ENCODE measurements around the gene KRT2. TPM values are rescaled to one million over a fixed set of nuclear protein-coding genes. Genes with fewer than 3 reads are reported as not detected.

Gene KRT2
- total RNA-seq, 1 experiment from 2014 or later, result not detected

DNA sequence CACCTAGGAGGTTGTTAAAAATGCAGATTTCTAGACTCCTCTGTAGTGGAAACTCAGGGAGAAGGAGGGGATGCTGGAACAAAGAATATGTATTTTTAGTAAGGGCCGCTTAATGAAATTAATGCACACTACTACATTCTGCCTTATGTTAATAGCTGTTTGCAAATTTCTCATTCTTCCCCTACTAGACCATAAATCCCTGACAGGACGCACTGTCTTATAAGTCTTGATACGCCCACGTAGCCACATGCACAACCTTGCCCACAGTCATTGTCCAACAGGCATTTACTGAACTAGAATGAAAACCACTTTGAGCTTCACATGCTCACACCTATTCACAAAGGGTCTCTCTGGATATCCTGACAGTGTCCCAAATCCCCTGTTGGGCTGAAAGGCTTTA, 10.5 kb downstream of the KRT2 start:
- no peak for DNase-seq (ENCODE audit: low read depth)

DNA sequence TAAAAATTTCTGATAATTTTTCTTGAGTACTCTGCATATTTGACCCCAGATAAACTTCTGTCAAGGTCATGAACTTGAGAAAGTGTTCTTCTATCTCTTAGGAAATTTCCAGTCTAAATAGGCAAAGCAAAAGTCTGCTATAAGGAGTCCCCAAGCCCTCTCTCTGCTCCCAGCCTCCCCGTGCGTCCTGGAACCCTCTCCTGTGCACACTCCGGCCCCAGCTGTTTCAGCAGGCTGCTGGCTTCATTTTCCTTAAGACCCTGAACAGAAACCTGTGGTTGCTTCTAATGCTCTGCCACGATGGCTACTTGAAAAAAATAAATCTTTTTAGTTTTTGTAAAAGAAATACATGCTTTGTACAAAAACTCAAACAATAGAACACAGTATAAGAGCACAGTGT, 14.7 kb downstream of the KRT2 start:
- no peak for DNase-seq (ENCODE audit: low read depth)

DNA sequence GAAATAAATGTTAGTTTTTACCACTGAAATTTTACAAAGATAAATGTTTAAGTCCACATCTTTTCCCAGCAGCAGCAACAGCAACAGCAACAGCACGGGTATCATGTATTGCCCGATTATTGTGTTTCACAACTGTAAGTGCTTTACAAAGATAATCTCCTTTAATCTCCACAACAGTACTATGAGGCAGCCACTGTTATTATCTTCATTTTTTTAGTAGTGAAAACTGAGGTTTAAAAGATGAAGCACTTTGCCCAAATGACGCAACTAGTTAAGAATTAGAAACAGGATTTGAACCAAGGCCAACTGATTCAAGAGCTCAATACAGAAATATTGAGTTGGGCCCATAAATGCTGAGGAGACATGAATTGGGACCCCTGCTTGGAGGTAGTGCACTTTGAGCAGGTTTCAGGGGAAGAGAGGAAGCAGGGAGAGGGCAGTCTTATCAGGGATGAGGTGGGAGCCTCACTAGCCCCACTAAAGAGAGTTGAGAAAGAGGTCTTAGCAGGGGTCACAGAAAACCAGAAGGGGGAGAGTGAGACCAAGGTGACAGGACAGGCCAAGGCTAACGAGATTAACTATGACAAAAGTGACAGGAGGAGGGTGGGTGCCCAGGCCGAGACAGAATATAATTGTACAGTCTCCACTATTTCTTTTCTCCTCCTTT, 15.3 kb downstream of the KRT2 start:
- no peak for DNase-seq (ENCODE audit: low read depth)

DNA sequence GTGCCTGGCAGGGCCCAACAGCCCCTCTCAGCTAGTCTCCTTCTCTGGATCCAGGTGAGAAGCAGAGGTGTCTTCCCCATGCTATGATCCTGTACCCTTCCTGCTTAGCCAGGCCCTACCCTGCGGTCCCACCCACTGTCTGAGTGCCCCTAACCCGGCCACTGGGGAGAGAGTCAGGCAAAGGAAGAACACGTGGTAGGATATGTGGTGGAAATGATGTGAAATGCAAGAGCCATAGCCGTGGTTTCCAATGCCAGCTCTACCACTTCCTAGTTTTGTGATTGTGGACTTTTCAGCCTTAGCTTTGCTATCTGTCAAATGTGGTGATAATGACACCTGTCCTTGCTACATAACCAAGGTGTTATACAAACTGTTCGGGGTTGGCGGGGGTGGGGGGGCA, 15.8 kb downstream of the KRT2 start:
- no peak for DNase-seq (ENCODE audit: low read depth)

DNA sequence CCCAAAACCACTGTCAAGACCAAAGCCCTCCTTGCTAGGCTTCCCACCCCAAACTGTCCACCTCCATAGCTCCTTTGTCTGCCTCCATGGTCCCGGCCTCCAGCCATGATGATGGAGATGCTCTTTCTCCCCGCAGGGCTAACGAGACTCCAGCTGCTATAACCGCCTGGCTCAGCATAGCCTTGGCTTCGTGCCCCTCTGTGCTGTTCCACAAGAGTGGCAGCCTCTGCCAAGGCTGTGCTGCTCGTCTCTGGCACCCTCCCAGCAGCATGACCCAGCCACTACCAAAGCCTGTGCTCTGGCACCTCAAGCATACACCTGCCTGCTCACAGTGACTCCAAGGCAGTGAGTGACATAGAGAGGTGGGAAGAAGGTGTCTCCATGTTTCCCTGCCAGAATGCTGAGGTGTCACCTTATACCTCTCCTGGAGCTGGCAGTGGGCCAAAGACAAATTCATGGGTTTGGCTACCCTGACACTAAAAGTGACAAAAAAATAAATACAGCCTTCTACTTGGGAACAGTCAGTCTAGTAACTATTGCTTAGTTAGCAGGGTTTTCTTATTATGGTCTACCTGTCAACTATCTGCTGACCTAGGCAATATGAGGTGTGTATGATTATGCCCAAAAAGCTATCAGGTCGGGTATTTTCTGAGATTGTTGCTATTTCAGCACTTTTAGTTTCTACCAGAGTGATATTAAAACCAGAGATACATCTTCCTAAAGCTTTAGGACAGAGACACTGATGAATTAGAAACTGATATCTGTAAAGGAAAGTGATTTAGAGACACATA, 17.6 kb downstream of the KRT2 start:
- no peak for DNase-seq (ENCODE audit: low read depth)

DNA sequence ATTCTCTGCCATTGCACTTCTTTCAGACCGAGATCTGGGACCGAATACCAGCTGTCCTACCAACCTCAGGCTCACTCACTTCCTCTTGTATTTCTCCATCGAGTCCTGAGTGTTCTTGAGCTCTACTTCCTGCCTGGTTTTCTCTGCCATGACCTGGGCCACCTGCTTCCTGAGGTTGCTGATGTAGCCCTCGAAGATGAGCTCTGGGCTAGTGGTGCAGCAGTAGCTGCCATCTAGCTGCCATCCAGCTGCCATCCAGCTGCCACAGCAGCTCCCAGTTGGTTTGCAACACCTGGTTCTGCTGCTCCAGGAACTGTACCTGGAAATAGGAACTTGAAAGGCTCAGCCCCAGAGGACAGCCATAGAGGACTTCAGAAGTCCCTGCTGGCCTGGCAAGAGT, 18.6 kb downstream of the KRT2 start:
- DNase-seq (ENCODE audit: low read depth), result no peak

DNA sequence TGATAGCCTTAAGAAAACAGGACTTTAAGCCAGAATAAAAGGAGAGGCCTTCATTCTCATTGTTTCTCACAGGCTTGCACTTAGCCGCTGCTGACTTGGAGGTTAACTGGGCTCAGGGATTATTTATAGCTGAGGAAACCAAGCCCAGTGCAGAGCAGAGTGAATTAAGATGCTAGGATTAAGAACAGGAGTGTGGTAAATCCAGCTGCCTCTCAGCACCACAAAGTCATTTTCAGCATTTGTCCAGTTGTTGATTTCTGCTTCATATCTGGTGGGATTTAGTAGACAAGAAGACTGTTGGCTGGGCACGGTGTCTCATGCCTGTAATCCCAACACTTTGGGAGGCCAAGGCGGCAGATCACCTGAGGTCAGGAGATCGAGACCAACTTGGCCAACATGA, 19.4 kb downstream of the KRT2 start:
- no peak for DNase-seq (ENCODE audit: low read depth)

DNA sequence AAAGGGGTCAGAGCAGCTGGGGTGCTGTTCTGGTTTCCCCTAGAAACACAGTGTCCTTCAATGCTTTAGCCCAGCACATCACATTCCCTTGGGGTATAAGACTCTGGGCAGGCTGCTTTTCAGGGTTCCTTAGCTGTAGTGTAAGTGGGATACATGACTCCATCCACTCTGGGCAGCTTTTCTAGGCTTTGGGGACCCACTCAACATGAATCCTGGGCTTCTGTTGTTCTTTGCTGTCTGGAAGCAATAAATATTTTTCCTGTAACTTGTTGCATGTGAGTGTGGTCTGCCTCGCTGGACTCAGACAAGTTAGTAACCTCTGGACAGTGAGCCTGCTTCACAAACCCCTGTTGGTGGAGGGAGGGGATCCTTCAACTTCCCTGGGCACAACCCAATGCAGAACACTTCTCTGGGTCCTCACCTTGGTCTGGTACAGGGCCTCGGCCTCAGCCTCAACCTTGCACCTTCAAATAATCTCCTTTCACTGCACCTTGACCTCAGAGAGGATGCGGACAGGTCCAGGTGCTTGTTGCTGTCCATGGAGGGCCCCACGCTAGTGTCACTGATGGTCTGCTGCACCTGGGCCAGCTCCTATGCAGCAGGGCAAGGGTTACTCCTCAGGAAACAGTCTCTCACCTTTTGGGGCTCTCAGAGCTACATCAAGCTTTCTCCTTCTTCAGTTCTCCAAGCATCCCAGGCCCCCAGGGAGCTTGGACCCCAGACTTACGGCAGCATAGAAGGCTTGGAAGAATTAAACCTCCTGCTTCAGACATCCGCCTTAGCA, 20.1 kb downstream of the KRT2 start:
- no peak for DNase-seq (ENCODE audit: low read depth)

DNA sequence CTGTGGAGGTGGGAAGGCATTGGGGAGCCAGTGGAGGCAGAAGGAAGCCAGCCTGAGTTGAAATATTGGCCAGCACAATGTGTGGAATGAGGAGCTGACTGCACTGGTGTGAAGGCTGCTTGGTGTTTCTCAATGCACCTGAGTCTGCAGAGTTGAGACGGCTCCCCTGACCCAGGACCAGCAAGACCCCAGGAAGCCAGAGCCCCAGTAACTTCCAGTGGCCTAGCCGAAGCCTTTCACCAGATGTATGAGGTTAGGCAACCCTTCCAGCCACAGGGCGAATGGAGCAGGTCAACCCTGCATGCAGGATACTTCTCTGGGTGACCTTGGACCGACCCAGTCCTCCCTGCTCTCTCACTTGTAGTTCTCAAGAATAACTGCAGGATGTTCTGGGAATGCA, 20.7 kb downstream of the KRT2 start:
- no peak for DNase-seq (ENCODE audit: low read depth)

DNA sequence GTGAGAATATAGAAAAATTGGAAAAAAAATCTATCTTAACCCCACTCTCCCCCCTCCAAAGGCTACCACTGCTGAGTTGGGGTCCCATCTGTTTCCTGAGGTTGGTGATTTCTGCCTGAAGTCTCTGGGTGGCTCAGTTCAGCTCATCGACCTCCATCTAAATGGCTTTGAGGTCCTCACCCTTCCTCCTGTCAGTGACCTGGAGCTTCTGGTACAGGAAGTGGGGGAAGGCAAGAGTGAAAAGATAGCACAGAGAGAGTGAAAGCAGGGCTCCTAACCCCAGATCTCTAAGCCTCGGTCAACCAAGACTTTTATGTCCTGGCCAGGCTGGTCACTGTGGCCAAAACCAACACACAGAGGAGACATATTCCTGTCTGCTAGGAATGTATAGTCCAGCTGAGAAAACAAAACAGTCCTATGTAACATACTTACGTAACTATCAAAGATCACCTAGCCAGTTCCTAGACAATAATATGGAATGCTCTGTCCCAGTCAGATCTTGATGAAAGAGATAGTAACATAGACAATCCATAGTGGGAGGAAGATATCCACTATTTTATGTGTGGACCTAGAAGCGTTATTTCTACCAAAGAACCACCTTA, 21.3 kb downstream of the KRT2 start:
- DNase-seq (ENCODE audit: low read depth), result no peak

DNA sequence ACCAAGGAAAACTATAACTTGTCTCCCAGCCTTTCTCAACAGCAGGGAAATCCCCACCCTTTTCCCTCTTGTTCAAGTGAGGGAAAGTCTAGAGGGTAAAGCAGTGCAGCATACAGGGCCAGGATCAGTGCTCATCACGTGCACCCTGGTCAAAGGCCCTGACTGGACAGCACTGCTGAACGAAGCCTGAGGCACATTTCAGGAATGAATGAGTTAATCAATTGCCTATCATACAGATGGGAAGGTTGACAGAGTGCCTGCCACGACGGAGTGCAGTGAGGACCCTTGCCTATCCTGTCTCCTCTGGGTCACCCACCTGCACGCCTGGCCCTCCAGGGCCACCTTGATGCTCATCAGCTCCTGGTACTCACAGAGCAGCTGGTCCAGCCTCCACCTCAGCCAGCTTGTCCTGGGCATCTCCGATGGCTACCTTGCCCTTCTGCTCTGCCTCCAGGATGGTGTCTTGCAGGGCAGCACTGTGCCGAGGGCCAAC, 22.0 kb downstream of the KRT2 start:
- DNase-seq (ENCODE audit: low read depth), result no peak

DNA sequence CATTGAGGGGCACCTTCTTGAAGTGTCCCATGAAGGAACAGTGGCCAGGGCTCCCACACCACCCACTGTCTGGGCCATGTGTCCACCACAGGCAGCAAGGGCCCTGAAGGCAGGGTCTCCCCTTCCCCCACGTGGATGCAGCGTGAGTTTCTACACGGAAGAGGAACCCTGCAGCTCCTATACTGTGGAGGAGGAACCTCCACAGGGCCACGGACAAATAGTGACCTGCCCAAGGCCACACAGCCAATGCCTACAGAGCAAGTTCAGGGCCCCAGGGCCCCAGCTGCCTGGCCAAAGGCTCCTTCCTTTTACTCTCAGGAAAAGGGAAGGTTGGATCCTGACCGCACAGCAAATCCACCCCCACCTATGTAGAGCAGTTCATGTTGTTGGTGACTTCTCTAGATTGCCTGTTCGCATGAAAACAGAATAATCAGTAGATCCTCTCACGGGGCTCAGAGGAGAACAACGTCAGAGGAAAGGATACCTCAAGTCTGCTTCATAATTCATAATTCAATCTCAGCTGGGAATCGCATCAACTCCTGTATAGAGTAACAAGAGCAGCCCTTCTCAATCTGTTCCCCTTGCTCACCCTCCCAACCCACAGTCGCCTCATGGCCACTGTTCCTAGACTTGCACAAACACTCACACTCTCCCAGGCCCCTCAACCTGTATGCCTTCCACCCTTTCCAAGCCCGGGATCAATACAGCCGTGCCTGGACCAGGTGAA, 22.6 kb downstream of the KRT2 start:
- no peak for DNase-seq (ENCODE audit: low read depth)

DNA sequence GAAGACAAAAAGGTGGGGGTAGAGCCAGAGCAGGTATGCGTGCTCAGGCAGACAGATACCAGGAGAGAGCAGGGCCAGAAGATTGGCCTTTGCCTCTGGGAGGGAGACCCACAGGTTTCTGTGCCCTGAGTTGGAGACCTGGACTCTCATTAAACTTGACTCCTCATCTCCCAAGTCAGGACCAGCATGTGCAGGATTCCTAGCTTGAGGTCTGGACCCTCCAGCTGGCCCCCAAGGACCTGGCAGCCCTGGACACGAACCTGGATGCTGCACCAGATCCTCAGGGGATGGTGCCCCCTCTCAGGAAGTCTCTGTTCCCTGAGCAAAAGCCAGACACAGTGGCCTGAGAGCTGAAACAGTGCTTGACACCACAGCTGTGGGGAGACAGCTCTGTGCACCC, 23.2 kb downstream of the KRT2 start:
- no peak for DNase-seq (ENCODE audit: low read depth)

DNA sequence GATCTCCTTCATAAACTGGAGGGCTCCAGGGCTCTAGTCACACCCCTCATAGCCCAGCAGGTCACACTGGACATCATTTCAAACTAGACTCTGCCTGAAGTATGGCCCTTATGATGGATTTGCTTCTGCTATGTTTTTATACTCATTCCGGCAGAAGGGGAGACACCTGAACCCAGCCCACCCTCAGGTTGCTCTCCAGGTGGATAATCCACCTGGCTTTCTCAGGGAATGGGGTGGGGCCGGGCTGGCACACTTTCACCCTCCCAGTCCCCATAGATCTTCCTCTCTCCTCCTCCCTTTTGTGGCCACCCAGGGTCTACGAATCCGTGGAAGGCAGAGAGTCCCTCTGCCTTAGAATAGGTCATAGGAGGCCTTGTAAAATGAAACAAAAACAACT, 23.9 kb downstream of the KRT2 start:
- DNase-seq (ENCODE audit: low read depth), result no peak

DNA sequence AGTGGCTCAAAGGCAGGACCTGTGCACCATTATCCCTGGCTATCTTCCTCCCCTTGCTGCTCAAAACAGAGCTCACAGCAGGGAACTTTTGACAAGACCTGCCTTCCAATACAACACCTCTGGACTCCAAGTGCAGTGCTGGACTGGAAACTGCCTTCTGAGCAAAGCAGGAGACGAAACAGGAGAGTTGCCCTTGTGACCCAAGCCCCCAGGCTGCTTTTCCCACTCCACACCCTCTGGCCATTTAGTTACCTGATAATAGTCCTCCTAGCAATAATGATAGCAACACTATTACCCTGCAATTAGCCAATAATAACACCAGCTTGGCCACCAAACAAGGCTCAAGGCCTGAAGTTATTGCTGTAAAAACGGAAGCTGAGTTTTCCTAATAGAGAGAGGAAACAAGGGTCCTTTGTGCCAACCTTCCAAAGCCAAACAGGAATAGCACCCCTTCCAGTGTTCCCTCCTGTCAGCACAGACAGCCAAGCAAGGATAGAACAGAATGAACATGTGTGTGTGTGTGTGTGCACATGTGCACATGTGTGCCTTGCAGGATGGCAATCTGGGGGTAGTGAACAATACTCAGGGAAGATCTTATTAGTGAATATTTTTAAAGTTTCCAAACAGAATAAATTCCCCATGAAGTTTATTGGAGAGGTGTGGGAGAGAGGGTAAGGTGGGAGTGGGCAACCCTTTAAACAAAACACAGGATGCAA, 24.5 kb downstream of the KRT2 start:
- DNase-seq (ENCODE audit: low read depth), result no peak

DNA sequence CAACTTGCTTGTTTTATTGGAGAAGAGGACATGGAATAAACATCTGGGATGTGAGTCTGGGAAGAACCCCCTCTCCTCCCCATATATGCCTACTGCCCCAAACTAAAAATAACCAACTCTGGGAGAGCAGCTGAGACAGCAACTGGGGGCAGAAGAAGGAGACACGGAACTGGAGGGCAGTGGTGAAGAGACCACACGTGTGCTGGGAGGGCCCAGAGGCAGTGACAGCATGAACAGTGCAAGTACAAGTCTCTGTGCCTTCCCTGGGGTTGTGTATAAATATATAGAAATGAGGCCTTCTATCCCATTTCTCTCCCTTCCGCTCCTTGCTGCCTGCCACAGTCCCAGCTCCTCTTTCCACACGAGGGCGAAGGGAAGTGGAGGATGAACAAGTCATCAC, 29.7 kb downstream of the KRT2 start:
- no peak for DNase-seq (ENCODE audit: low read depth)

DNA sequence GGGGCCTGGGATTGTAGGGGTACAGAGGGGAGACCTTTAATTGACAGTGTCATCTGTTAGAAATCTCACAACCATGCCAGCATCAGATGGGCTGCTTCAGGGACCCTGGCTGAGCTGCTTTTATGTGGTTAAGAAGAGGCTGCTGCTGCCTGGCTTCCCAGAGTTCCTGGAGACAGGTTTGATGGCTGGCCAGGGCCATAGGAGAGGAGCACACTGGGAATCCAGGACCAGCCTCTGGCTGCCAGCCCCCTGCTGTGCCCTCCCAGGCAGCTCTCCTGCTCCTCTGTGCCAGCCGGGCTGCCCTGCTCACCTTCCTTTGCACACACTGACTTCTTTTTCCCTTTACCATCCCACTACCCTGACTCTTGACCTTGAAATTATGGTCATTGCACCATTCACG, 33.1 kb downstream of the KRT2 start:
- DNase-seq (ENCODE audit: low read depth), result no peak

DNA sequence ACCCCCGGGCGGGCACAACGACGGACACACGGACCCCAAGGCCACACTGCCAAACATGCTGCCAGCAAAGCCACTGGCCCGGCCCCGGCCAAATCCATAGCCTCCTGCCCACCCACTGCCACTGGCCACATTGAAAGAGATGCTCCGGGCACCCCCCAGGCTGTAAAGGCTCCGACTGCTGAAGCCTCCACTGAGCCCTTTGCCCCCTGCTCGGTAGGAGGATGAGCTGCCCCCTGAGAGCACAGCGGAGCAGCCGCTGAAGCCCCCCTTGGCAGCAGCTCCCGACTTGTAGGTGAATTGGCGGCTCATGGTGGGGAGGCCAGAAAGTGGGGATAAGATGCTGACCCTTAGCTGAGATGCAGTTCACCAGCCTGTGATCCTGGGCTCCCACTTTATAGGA, 33.8 kb downstream of the KRT2 start, which contains the start of gene KRT73:
KRT73 (minus strand) TSS at position 344 of the 400 bp plus-strand sequence; CDS start at position 309, 35 bp downstream.
- no peak for DNase-seq (ENCODE audit: low read depth)

DNA sequence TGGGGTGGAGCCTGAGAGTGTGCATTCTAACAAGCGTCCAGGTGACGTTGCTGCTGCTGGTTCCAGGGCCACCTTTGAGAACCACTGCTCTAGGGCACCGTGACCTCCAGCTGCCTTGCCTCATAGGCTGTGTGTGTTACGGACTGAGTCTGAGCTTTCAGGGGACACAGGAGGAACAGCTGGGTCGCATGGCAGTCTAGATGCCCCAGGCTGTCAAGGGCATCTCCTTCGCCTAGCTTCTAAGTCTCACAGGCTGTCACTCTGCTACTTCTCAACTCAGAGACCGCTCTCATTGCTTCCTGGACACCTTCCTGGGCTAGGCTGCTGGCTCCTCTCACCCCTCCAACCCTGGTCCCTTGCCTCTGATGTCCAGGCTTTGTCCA, 34.6 kb downstream of the KRT2 start:
- no peak for DNase-seq (ENCODE audit: low read depth)

DNA sequence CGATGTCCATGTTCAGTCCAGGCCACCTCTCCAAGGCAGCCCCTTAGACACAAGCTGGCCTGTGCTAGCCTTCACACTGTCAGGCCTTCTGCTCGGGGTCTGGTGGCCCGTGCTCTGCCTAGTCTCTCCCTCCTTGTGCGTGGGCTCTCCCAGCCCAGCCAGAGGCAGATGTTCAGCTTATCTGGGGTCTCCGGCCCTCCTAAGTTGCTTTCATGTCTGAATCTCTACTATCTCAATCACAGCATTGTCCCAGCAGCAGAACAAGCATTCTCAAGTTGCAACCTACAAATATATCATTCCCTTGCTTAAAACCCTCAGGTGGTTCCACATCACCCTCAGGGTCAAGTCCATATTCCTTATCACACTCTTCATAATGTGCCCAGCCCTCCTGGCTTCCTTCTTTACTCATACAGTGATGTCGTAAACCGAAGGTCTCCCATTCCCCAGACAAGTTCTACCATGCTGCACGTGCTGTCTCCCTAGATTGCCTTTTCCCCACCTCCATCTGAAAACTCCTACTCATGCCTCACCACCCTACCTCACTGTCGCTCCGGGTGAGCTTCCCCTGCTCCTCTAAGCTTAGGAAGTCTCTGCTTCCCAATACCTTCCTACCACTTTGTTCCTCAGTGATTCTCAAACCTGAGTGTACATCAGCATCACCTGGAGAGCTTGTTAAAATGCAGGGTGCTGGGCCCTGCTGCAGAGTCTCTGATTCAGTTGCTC, 35.2 kb downstream of the KRT2 start:
- no peak for DNase-seq (ENCODE audit: low read depth)

Measured in M059J (cell line).